NCI-H1694 treated with DMSO at 0.1 percent for 48 hours (cell line): ENCODE results near the gene CENATAC.
"Not testable (repeated sequence)": the region's sequence is repeated elsewhere in the genome, so short reads cannot be mapped to it uniquely, and the experiment has no call there.

Experiments
- DNase-seq: peaks from one replicate; lab custom pipeline; 2025; lab: John Stamatoyannopoulos, UW

CENATAC gene

GRCh38 chr11:118996926-118997626, 862 bp upstream of the CENATAC start:
- DNase-seq, result no peak

GRCh38 chr11:118998388-118998717, 415 bp downstream of the CENATAC start:
- no peak for DNase-seq

GRCh38 chr11:118998822-118999221, 884 bp downstream of the CENATAC start:
- DNase-seq, result no peak

- no peak for DNase-seq
Observed at GRCh38 chr11:119000906-119001305, 3.0 kb downstream of the CENATAC start.

GRCh38 chr11:119006656-119007055, 8.7 kb downstream of the CENATAC start:
- no peak for DNase-seq

GRCh38 chr11:119011476-119012053, 13.6 kb downstream of the CENATAC start:
- no peak for DNase-seq

- no peak for DNase-seq
Observed at GRCh38 chr11:119012629-119013170, 14.8 kb downstream of the CENATAC start.

- DNase-seq, result no peak
Observed at GRCh38 chr11:119014209-119014924, 16.4 kb downstream of the CENATAC start.

- no peak for DNase-seq
Observed at GRCh38 chr11:119015054-119015611, 17.2 kb downstream of the CENATAC start.

GRCh38 chr11:119016216-119017009, 18.5 kb downstream of the CENATAC start:
- no peak for DNase-seq

- DNase-seq, result not testable (repeated sequence)
Observed at GRCh38 chr11:119017377-119017776, 19.4 kb downstream of the CENATAC start.

GRCh38 chr11:119018074-119018938, 20.4 kb downstream of the CENATAC start, which contains the start of the genes RPS25 and TRAPPC4:
Gene RPS25, minus strand, starts transcription at chr11:119018343. Its CDS starts 59 bp downstream, at chr11:119018284.
Gene TRAPPC4, plus strand, starts transcription at chr11:119018766. Its CDS starts 30 bp downstream, at chr11:119018796.
- peak; percentile 72 for DNase-seq

GRCh38 chr11:119019996-119020395, 22.1 kb downstream of the CENATAC start:
- DNase-seq, result no peak

- DNase-seq, result no peak
Observed at GRCh38 chr11:119021631-119022030, 23.7 kb downstream of the CENATAC start.

- no peak for DNase-seq
Observed at GRCh38 chr11:119023741-119024140, 25.8 kb downstream of the CENATAC start.

- no peak for DNase-seq
Observed at GRCh38 chr11:119024430-119025098, 26.6 kb downstream of the CENATAC start.

- no peak for DNase-seq
Observed at GRCh38 chr11:119025099-119025473, 27.1 kb downstream of the CENATAC start.

GRCh38 chr11:119025541-119025940, 27.6 kb downstream of the CENATAC start:
- no peak for DNase-seq

GRCh38 chr11:119025978-119026766, 28.2 kb downstream of the CENATAC start:
- no peak for DNase-seq
